Measurements from ENCODE around the gene KRT72.

KRT72 gene

GRCh38 chr12:52537101-52537500 is 64.2 kb downstream of the KRT72 start:
- no peaks in the 10 kb centered on the region for H3K36me3 ChIP-seq (replicated peaks; ENCODE audit: low read depth, low read length)
- no peak overlapping the region for H3K4me2 ChIP-seq (ENCODE audit: low read length)
- no peak overlapping the region for H3K9ac ChIP-seq (ENCODE audit: low read length)

More at GRCh38 chr12:52537101-52537500, 64.2 kb downstream of the KRT72 start:
- no peaks in the 10 kb centered on the region for H3K9me3 ChIP-seq (ENCODE audit: insufficient read depth, low read length)
- no peak overlapping the region for H3K4me3 ChIP-seq (ENCODE audit: low read length)
- H4K20me1 ChIP-seq (ENCODE audit: insufficient read depth, low read length), result no peaks in the 10 kb centered on the region
- no peak overlapping the region for H3K27ac ChIP-seq (ENCODE audit: low read length)
- no peaks in the 10 kb centered on the region for H3K79me2 ChIP-seq (ENCODE audit: low read length)
- no peaks in the 10 kb centered on the region for H3K27me3 ChIP-seq (ENCODE audit: low read depth, low read length)
- TF ChIP-seq CTCF (IDR thresholded peaks at IDR 0.05; ENCODE audit: low read depth, low read length) (no peak), EZH2phosphoT487 (IDR thresholded peaks at IDR 0.05; ENCODE audit: low read depth) (no peak)
- no peak overlapping the region for H2AFZ ChIP-seq (ENCODE audit: low read depth, low read length)
- H3K4me1 ChIP-seq (ENCODE audit: low read length), result peaks cover 17% of the 10 kb centered on the region

All from OCI-LY3 (cell line).